Measurements from ENCODE around the gene ELAPOR2.
"Not testable (repeated sequence)": the region's sequence is repeated elsewhere in the genome, so short reads cannot be mapped to it uniquely, and the experiment has no call there.

The ELAPOR2 gene, protein sequence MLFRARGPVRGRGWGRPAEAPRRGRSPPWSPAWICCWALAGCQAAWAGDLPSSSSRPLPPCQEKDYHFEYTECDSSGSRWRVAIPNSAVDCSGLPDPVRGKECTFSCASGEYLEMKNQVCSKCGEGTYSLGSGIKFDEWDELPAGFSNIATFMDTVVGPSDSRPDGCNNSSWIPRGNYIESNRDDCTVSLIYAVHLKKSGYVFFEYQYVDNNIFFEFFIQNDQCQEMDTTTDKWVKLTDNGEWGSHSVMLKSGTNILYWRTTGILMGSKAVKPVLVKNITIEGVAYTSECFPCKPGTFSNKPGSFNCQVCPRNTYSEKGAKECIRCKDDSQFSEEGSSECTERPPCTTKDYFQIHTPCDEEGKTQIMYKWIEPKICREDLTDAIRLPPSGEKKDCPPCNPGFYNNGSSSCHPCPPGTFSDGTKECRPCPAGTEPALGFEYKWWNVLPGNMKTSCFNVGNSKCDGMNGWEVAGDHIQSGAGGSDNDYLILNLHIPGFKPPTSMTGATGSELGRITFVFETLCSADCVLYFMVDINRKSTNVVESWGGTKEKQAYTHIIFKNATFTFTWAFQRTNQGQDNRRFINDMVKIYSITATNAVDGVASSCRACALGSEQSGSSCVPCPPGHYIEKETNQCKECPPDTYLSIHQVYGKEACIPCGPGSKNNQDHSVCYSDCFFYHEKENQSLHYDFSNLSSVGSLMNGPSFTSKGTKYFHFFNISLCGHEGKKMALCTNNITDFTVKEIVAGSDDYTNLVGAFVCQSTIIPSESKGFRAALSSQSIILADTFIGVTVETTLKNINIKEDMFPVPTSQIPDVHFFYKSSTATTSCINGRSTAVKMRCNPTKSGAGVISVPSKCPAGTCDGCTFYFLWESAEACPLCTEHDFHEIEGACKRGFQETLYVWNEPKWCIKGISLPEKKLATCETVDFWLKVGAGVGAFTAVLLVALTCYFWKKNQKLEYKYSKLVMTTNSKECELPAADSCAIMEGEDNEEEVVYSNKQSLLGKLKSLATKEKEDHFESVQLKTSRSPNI

DNA sequence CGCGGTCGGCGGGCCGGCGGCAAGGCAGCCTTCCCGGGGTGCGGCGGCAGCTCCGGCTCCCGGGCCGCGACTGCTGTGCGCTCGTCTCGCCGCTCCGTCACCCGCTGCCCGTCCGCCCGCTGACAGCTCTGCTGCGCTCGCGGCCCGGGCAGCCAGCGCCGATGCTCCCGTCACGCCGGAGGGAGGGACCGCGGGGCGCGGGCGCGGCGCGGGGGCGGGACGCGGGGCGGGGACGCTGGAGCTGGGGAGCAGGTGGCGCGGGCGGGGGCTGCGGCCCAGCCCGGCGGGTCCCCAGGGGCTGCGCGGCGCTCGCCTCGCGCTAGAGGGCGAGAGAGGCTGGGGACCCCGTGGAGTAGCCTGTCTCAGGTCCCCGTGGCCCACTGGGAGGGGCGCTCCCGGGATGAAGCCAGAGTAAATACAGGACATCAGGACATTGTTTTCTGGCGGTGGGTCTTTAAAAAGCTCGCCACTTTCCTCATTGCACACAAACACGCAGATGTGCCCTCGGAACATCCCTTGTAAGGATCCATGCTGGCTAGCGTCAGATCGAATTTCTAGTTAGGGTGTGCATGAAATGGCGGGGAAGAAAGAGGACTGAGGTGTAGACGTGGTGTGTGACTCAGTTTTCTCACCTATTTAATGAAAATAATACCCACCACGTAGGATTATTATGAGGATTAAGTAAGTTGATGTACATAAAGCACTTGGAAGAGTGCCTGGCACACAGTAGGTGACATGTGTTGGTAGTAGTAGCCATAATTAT lies at the start of gene ELAPOR2:
Gene ELAPOR2 (minus strand): TSS at position 130 of the 763 bp plus-strand sequence. CDS start 141 bp downstream, outside the sequence.
- DNase-seq = peak; percentile 92

DNA sequence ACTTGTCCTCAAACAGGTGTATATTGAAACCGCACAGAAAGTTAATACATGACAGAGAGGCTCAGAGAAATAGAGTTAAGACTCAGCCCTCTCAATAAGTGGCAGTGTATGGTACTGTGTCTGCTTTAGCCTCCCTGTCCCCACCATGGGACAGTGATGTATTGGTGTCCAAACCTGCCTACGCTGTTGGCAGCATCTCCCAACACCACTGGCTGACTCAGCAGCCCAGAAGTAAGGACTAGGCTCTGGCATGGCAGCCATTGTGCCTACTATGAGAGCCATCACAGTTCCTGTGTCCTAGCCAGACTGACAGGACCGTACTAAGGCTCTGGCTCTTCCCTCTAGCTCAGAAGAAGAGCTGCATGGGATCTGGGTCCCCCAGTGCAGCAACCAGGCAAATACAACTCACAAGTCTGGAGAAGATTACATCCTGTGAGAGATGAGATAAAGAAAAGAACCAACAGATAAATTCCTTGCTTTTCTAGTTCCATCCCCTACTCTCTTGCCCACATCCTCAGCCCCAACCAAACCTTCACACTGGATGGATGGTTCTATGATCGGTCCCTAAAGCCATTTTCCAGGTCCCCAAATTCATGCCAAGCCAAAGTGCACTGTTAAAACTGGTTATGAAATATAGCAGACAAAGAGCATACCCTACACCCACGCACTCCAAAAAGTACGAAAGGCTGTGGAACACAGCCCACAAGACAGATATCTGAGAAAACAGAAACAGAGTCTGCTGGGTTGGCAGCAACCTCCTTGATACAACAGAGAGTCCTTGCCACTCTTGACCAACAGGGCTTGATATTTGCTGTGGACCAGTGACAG lies 48.7 kb upstream of the ELAPOR2 start:
- no peak for DNase-seq

DNA sequence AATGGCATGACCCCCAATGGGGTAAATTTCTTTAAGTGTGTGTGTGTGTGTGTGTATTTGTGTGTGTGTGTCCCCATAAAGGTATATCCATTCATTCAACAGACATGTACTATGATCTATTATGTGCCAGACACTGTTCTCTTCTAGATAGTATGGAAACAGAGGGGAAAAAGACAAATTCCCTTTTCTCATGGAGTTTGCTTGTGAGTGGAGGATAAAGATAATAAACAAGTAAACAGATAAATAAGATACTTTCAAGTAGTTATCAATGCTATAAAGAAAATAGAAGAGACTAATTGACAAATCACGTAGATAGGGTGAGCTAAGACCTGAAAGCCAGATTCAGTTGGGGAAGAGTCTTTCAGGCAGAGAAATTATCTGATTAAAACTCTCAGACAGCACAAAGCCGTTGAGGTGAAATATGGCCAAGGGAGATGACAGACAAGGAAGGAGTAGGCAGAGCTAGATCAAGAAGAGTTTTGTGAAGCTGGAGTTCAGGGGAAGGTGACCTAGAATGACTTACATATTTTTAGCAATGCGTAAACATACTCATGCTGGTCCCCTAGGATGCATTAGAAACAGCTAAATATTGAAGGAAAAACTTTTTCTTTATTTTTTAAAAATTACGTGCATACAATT lies 47.6 kb upstream of the ELAPOR2 start:
- no peak for DNase-seq

DNA sequence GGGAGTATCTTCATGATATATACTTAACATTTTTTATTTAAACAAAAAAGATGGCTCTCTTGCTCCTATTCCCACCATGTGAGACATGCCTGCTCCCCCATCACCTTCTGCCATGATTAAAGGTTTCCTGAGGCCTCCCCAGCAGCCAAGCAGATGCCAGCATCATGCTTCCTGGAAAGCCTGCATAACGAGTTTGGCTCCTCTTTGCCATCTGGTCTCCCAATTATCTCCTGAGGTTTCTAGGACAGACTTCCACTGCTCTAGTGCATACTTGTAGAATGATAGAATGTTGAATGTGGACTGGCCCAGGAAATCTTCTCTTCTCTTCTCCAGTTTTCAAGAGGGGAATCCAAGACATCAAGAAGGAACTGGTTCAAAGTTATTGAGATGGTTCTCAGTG lies 45.9 kb upstream of the ELAPOR2 start:
- no peak for DNase-seq

DNA sequence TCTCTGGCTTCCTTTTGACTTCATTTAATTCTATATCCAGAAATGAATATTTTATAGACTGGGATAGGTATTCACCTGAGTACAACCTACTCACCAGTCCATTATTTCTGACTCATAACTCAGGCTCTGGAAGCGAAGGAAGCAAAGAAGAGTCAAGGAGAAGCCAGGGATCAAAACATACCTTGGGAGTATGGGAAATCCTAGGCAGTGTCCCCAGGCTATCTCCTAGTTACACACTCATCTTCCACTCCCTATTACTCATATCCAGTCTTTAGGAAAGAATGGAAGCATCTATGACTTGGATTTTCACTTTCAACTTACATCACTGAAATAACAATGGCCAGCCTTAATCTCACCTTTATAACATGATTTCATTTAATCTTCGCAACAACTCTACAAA lies 40.9 kb upstream of the ELAPOR2 start:
- peak; percentile 49 for DNase-seq

DNA sequence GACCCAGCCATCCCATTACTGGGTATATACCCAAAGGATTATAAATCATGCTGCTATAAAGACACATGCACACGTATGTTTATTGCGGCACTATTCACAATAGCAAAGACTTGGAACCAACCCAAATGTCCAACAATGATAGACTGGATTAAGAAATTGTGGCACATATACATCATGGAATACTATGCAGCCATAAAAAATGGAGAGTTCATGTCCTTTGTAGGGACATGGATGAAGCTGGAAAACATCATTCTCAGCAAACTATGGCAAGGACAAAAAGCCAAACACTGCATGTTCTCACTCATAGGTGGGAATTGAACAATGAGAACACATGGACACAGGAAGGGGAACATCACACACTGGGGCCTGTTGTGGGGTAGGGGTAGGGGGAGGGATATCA lies 37.9 kb upstream of the ELAPOR2 start:
- not testable (repeated sequence) for DNase-seq

DNA sequence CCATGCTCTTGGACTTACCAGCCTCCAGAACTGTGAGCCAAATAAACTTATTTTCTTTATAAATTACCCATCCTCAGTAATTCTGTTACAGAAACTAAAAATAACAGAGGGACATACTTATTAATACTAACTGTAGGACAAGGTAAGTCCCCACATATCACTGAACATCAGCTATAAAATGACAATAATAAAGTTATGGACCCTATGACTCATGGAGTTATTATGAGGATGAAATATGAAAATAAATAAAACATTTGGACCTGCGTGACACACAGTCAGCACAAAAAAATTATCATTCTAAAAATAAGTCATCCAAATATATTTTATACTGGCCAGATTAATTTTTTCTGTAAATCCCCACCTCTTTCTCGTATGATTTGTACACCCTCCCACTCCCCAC lies 34.9 kb upstream of the ELAPOR2 start:
- no peak for DNase-seq

DNA sequence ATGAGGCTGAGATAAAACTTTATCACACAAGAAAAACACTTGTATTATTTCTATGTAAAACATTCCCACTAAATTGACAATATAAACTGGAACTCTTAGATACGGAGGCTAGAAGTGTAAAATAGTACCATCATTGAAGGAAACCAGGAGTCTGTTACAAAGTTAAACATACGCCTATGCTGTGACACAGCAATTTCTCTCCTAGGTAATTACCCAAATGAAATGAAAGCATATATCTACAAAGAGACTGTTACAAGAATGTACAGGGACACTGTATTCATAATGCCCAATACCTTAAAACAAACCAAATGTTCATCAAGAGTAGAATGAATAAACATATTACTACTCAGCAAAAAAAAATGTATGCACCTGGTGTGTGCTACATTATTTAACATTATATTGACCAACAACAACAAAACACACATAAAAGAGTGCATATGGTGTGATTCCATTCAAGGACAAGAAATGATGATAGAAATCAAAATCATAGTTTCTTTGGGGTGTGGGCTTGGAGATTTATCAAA lies 33.2 kb upstream of the ELAPOR2 start:
- DNase-seq = no peak

DNA sequence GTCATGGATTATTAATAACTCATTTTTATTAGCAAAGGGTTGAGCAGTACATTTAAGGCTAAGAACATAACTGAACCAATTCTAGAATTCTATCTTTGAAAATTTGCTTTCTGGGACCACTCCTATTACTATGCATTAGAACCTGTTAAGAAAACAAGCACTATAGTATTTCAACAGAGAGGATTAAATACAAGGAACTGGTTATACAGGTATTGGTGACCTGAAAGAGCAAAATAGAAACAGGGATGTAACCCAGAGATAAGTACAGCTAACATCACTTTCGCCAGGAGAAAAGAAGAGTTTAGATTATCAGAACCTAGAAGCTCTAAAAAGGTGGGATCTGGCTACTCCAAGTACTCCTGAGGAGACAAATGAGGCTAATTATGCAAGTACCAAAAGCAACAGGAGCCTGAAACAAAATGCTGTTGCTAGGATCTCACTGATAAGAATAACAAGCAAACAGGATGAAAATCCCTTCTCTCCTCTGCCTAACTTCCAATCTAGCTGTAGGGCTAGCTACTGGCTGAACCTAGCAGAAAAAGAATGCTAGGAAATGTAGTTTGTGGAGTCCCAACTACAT lies 32.1 kb upstream of the ELAPOR2 start:
- DNase-seq = no peak

DNA sequence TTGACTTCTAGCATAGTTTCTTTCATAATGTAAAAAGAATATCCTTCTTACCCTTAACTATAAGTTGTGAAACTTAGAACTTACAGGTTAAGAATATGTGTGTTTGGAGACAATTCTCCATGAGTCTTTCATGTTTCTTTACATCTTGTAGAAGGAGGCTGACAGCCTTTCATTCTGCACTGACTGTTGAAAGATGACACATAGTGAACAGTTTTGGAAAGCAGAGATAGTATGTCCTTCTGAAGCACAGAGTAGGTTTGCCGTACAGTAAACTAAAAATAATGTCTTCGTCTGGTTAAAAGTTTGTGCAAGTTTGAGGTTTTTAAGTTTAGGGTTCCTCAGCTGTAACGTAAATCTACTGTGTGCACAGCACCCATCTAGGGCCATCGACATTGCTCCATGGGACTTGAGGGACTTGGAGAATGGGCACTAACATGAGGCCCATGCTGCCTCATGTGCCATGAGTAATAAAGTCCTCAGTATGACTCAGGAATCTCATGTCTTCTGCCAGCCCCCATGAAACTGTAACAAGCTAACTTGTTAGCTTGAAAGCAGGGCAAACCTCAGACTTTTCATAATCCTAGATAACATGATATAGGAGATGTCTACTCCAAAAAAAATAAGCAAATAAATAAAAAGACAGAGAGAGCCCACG lies 24.5 kb upstream of the ELAPOR2 start:
- no peak for DNase-seq

DNA sequence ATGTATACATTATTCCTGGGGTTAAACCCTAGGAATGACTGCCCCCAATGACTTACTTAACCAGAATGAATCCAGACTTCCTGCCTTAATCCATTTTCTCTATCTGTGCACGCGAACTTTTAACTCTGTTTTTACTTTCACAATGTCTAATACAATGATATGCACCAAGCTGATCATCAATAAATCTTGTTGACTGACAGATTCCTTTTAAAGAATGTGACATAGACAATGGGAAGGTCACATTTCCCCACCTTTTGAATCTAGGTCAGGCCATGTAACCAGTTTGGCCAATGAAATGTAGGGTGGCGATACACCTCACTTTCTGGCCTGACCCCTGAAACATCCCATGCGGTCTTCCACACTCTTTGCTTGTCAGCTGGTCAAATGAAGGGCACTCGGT lies 23.2 kb upstream of the ELAPOR2 start:
- DNase-seq = no peak

DNA sequence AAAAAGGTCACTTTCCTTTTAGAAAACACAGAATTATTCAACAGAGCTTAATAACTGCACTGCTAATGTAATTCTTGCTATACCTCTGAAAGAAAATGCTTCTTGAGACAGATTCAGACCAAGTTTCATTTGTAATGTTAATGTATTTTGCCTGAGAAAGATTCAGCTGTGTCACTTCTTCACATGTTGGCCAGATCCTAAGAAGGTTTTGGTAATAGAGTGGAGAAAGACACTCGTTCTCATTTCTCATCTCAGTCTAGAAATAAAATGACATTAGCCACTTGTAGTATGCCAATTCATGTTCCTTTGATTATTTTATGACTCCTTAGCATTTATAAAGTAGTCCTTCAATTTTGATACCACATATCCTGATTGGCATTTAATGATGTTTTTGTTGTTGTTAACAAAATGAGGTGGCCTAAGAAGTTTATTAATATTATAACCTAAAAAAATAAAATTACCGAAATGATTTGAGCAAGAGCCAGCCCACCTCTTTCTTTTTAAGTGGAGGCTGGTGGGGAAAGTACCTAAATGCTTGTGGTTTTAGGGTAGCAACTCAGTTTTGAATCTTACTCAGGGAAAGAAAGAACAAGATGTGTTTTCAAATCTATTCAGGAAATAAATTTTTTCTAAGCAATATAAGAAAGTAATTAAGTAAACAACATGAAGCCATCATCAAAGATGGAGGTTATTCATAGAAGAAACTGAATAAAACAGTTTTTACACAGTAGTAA lies 16.4 kb upstream of the ELAPOR2 start:
- DNase-seq = no peak

DNA sequence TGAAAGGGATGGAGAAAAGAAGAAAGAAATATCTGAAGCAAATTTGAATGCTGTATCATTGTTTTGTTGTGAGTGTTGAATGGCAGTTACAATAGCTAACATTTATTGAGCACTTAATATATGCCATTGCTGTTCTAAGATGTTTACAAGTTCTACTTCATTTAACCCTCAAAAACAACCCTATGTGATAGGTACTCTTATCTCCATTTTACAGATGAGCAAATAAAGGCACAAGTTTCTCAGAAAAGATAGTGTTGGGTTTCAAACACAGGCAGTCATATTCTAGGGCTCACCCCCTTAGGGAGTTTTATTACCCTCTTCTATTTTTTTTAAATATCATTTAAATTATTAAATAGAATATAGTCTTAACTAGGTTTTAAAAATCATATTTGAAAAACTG lies 8.3 kb upstream of the ELAPOR2 start:
- no peak for DNase-seq

DNA sequence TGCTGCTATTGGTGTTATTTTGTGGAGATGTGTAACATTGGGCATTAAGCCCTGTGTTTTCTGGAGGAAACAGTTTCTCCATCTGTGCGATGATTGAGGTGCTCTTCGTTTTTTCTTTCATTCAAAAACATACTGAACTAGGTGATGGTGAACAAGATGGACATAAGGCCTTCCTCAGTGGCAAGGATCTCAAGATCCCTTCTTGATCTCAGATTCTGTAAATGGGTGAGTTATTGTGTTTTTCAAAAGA lies 759 bp upstream of the ELAPOR2 start:
- no peak for DNase-seq

DNA sequence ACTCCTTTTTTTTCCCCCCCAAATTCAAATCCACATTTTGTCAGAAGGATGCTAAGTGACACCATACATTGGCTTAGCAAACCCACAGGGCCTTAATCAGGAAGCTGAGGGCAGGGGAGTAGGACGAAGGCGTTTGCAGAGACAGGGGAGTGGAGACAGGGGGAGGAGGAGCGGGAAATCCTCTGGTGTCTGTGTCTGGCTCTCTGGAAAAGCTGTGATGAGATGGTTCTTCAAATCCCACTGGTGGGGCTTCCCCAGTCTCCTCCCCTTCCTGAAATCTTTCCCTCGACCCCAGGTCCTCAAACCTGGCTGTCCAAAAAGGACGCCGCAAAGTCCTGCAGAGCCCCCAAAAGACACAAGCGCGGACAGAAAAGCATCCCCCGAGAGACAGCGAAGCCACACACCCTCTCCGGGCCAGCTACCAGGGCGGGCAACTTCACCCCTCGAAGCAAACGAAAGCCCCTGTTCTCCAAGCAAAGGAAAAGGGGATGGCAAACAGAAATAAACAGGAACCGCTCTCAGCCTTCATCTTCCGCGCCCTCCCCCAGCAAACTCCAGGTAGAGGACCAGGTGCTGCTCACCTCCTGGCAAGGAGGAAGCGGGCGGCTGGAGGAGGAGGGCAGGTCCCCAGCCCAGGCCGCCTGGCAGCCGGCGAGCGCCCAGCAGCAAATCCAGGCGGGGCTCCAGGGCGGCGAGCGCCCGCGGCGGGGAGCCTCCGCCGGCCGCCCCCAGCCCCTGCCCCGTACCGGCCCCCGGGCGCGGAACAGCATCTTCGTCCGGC lies 520 bp downstream of the ELAPOR2 start:
- DNase-seq = peak; percentile 70

DNA sequence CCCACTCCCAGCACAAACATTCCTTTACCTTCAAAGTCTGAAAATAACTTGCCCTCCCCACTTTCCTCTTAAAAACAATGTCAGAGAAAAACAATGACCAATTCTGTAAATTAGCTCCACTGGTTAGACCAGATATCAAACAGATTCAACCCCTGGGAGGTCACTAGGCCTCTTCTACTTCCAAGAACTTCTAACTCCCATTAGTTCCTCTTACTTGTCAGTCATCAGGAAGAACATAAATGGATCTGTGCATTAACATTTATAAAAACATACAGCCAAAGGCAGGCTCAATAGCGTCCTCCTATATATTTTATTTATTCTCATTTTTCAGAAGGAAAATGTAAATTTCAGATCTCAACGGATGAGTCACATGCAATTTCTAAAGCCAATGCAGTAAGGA lies 2.2 kb downstream of the ELAPOR2 start:
- no peak for DNase-seq

DNA sequence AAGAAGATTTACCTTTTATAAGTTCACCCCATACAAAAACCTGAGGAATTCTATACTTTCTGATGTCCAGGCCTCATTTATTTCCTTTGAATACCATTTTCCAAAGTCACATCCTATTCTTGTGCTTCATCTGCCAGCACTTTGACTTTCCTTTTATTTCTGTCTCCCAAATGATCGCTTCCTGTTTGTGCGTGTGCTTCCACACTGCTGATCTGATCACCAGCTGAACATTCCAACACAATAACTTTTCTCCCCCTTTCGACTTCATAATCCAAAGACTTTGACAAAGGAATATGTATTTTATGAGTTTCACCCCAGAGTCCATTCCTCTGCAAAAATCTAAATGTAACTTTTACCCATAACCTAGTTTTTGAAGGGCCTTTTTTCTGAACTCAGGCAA lies 3.1 kb downstream of the ELAPOR2 start:
- DNase-seq = no peak

DNA sequence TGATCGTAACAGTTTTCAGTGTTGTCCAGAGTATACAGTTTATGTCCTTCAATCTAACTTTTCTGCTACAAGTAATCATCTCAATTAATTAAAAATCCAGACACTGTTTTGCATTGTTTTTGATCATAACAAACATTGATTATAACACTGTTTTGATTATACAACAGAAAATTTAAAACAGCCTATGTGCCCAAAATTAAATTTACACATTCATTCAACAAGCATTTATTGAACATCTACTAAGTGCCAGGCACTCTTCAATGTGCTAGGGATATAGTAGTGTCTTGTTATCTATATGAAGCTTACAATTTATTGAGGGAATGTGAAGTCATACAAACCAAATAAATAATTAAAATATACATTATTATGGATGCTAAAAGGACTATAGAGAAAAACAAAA lies 10.6 kb downstream of the ELAPOR2 start:
- no peak for DNase-seq

DNA sequence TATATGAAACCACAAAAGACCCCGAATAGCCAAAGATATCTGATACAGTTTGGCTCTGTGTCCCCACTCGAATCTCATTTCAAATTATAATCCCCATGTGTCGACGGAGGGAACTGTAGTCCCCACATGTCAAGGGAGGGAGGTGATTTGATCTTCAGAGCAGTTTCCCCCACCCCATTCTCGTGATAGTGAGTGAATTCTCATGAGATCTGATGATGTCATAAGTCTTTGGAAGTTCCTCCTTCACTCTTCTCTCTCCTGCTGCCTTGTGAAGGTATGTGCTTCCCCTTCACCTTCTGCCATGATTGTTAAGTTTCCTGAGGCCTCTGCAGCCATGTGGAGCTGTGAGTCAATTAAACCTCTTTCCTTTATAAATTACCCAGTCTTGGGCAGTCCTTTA lies 13.0 kb downstream of the ELAPOR2 start:
- DNase-seq = no peak
